Measurements from ENCODE around the gene GALNT8.
"Not testable (repeated sequence)": the region's sequence is repeated elsewhere in the genome, so short reads cannot be mapped to it uniquely, and the experiment has no call there.

Gene GALNT8

GRCh38 chr12:4723226-4723625 is 3.0 kb downstream of the GALNT8 start:
- no peak for TF ChIP-seq ZNF274 (IDR thresholded peaks at IDR 0.05; ENCODE audit: low read depth, low read length)
- H3K4me3 ChIP-seq (ENCODE audit: low read length) = no peak overlapping the region

- no peak overlapping the region for H3K4me3 ChIP-seq (ENCODE audit: low read length)
- no peak for TF ChIP-seq ZNF274 (IDR thresholded peaks at IDR 0.05; ENCODE audit: low read depth, low read length)
Observed at GRCh38 chr12:4725057-4725456, 4.9 kb downstream of the GALNT8 start.

GRCh38 chr12:4734625-4735340 is 14.6 kb downstream of the GALNT8 start:
- no peak overlapping the region for H3K4me3 ChIP-seq (ENCODE audit: low read length)
- TF ChIP-seq ZNF274 (IDR thresholded peaks at IDR 0.05; ENCODE audit: low read depth, low read length) = no peak

GRCh38 chr12:4736091-4736490 is 15.9 kb downstream of the GALNT8 start:
- no peak for TF ChIP-seq ZNF274 (IDR thresholded peaks at IDR 0.05; ENCODE audit: low read depth, low read length)
- no peak overlapping the region for H3K4me3 ChIP-seq (ENCODE audit: low read length)

GRCh38 chr12:4738541-4738940 is 18.3 kb downstream of the GALNT8 start:
- no peak for TF ChIP-seq ZNF274 (IDR thresholded peaks at IDR 0.05; ENCODE audit: low read depth, low read length)

GRCh38 chr12:4742416-4742970 is 22.3 kb downstream of the GALNT8 start:
- no peak overlapping the region for H3K4me3 ChIP-seq (ENCODE audit: low read length)
- no peak for TF ChIP-seq ZNF274 (IDR thresholded peaks at IDR 0.05; ENCODE audit: low read depth, low read length)

More at GRCh38 chr12:4738541-4738940, 18.3 kb downstream of the GALNT8 start:
- H3K4me3 ChIP-seq (ENCODE audit: low read length) = no peak overlapping the region

- no peak for TF ChIP-seq ZNF274 (IDR thresholded peaks at IDR 0.05; ENCODE audit: low read depth, low read length)
Observed at GRCh38 chr12:4743046-4743445, 22.8 kb downstream of the GALNT8 start.

GRCh38 chr12:4744709-4745108 is 24.5 kb downstream of the GALNT8 start:
- no peak overlapping the region for H3K4me3 ChIP-seq (ENCODE audit: low read length)
- TF ChIP-seq ZNF274 (IDR thresholded peaks at IDR 0.05; ENCODE audit: low read depth, low read length) = no peak

More at GRCh38 chr12:4743046-4743445, 22.8 kb downstream of the GALNT8 start:
- H3K4me3 ChIP-seq (ENCODE audit: low read length) = no peak overlapping the region

- no peak for TF ChIP-seq ZNF274 (IDR thresholded peaks at IDR 0.05; ENCODE audit: low read depth, low read length)
- H3K4me3 ChIP-seq (ENCODE audit: low read length) = no peak overlapping the region
Observed at GRCh38 chr12:4745249-4745648, 25.0 kb downstream of the GALNT8 start.

GRCh38 chr12:4751654-4752053 is 31.5 kb downstream of the GALNT8 start:
- not testable (repeated sequence) for H3K4me3 ChIP-seq (ENCODE audit: low read length)

GRCh38 chr12:4762773-4763172 is 42.6 kb downstream of the GALNT8 start:
- H3K4me3 ChIP-seq (ENCODE audit: low read length) = no peak overlapping the region
- no peak for TF ChIP-seq ZNF274 (IDR thresholded peaks at IDR 0.05; ENCODE audit: low read depth, low read length)

- H3K4me3 ChIP-seq (ENCODE audit: low read length) = no peak overlapping the region
- TF ChIP-seq ZNF274 (IDR thresholded peaks at IDR 0.05; ENCODE audit: low read depth, low read length) = no peak
Observed at GRCh38 chr12:4763549-4763948, 43.3 kb downstream of the GALNT8 start.

GRCh38 chr12:4766445-4766844 is 46.2 kb downstream of the GALNT8 start:
- H3K4me3 ChIP-seq (ENCODE audit: low read length) = no peak overlapping the region
- TF ChIP-seq ZNF274 (IDR thresholded peaks at IDR 0.05; ENCODE audit: low read depth, low read length) = no peak

- H3K4me3 ChIP-seq (ENCODE audit: low read length) = no peak overlapping the region
- no peak for TF ChIP-seq ZNF274 (IDR thresholded peaks at IDR 0.05; ENCODE audit: low read depth, low read length)
Observed at GRCh38 chr12:4767186-4767585, 47.0 kb downstream of the GALNT8 start.

GRCh38 chr12:4768341-4768740 is 48.1 kb downstream of the GALNT8 start:
- no peak for TF ChIP-seq ZNF274 (IDR thresholded peaks at IDR 0.05; ENCODE audit: low read depth, low read length)

GRCh38 chr12:4769073-4769472 is 48.9 kb downstream of the GALNT8 start:
- TF ChIP-seq ZNF274 (IDR thresholded peaks at IDR 0.05; ENCODE audit: low read depth, low read length) = no peak
- H3K4me3 ChIP-seq (ENCODE audit: low read length) = no peak overlapping the region

More at GRCh38 chr12:4768341-4768740, 48.1 kb downstream of the GALNT8 start:
- no peak overlapping the region for H3K4me3 ChIP-seq (ENCODE audit: low read length)

All from GM08714 (cell line).